ENCODE data around the gene AHNAK2.

The AHNAK2 gene

GRCh38 chr14:105012171-105012985 lies 34.2 kb upstream of the AHNAK2 start:
- no peak for DNase-seq (ENCODE audit: low spot score)

GRCh38 chr14:105011312-105011990 lies 33.3 kb upstream of the AHNAK2 start:
- no peak for DNase-seq (ENCODE audit: low spot score)

GRCh38 chr14:105010891-105011291 lies 32.7 kb upstream of the AHNAK2 start:
- no peak for DNase-seq (ENCODE audit: low spot score)

GRCh38 chr14:105010106-105010505 lies 31.9 kb upstream of the AHNAK2 start:
- no peak for DNase-seq (ENCODE audit: low spot score)

- no peak for DNase-seq (ENCODE audit: low spot score)
Measured at GRCh38 chr14:105007593-105008264, 29.6 kb upstream of the AHNAK2 start.

GRCh38 chr14:105006831-105007592 lies 28.8 kb upstream of the AHNAK2 start:
- no peak for DNase-seq (ENCODE audit: low spot score)

- DNase-seq (ENCODE audit: low spot score), result no peak
Measured at GRCh38 chr14:105005929-105006830, 28.0 kb upstream of the AHNAK2 start.

- no peak for DNase-seq (ENCODE audit: low spot score)
Measured at GRCh38 chr14:105005329-105005928, 27.3 kb upstream of the AHNAK2 start.

GRCh38 chr14:104999361-104999760 lies 21.2 kb upstream of the AHNAK2 start:
- no peak for DNase-seq (ENCODE audit: low spot score)

GRCh38 chr14:104998801-104999200 lies 20.6 kb upstream of the AHNAK2 start:
- no peak for DNase-seq (ENCODE audit: low spot score)

GRCh38 chr14:104996483-104996882 lies 18.3 kb upstream of the AHNAK2 start:
- no peak for DNase-seq (ENCODE audit: low spot score)

GRCh38 chr14:104996032-104996431 lies 17.9 kb upstream of the AHNAK2 start:
- DNase-seq (ENCODE audit: low spot score), result no peak

GRCh38 chr14:104994978-104995377 lies 16.8 kb upstream of the AHNAK2 start:
- no peak for DNase-seq (ENCODE audit: low spot score)

- no peak for DNase-seq (ENCODE audit: low spot score)
Measured at GRCh38 chr14:104993808-104994591, 15.8 kb upstream of the AHNAK2 start.

- no peak for DNase-seq (ENCODE audit: low spot score)
Measured at GRCh38 chr14:104993306-104993705, 15.1 kb upstream of the AHNAK2 start.

GRCh38 chr14:104992501-104992900 lies 14.3 kb upstream of the AHNAK2 start:
- no peak for DNase-seq (ENCODE audit: low spot score)

GRCh38 chr14:104991896-104992230 lies 13.7 kb upstream of the AHNAK2 start:
- no peak for DNase-seq (ENCODE audit: low spot score)

GRCh38 chr14:104989951-104990303 lies 11.8 kb upstream of the AHNAK2 start:
- DNase-seq (ENCODE audit: low spot score), result no peak

GRCh38 chr14:104989236-104989950 lies 11.2 kb upstream of the AHNAK2 start:
- DNase-seq (ENCODE audit: low spot score), result no peak

All from iPS-NIHi11 (cell line).